Right atrium auricular region (tissue), 2 donors: Measurements from ENCODE around the gene ANAPC13. TPM values are rescaled to one million over a fixed set of nuclear protein-coding genes. Genes with fewer than 3 reads are reported as not detected.

Source experiments
- DNase-seq: peaks from one replicate; pipeline ENCODE4 v3.0.0-alpha.2; 2019; ENCODE audit warnings: low spot score
- H3K27ac ChIP-seq, 2 donors: fragments of 200-600 bp; sonication (generic); 1 replicate in 1 of 2; 2 replicates in 1 of 2; pipeline ENCODE4 v1.5.1; 2016 to 2019
- H3K27me3 ChIP-seq, 2 donors: fragments of 200-600 bp; sonication (generic); one replicate each; pipeline versions ENCODE4 v1.5.1 to v1.6.0; 2017 to 2019
- H3K36me3 ChIP-seq: fragments of 200-600 bp; sonication (generic); one replicate; pipeline ENCODE4 v1.5.1; 2016
- H3K4me1 ChIP-seq, 2 donors: fragments of 200-600 bp; sonication (generic); one replicate each; pipeline versions ENCODE4 v1.5.1 to v1.6.0; 2017 to 2019
- H3K4me3 ChIP-seq, 2 donors: fragments of 200-600 bp; sonication (generic); 1 replicate in 1 of 2; 2 replicates in 1 of 2; pipeline ENCODE4 v1.5.1; 2017 to 2019; ENCODE audit warnings: mild to moderate bottlenecking in 1 of 2, moderate library complexity in 1 of 2
- H3K9me3 ChIP-seq, 2 donors: fragments of 200-600 bp; sonication (generic); one replicate each; pipeline ENCODE4 v1.5.1; 2019
- CTCF ChIP-seq, 2 donors: fragments of 200-600 bp; sonication (generic); IDR thresholded peaks; one replicate each; pipeline ENCODE4 v1.5.1; 2019; ENCODE audit warnings: antibody characterized with exemption in 2 of 2
- total RNA-seq, 2 donors: library from RNA; depleted of rRNA; stranded (reverse); fragments of >200 nt; gene quantifications; one replicate each; pipeline ENCODE4 v1.1.0, GENCODE V29; 2016

The ANAPC13 gene, protein sequence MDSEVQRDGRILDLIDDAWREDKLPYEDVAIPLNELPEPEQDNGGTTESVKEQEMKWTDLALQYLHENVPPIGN
- total RNA-seq: 100 to 1,000 TPM in 1 of 2 donors, 10 to 100 TPM in 1; 67.8 to 110 TPM

GRCh38 chr3:134485718-134486576 lies at the start of gene ANAPC13, which contains the start of gene CEP63:
Gene ANAPC13 (minus strand): TSS chr3:134485985. CDS start chr3:134482904, 3,081 bp downstream.
Gene CEP63 (plus strand): TSS chr3:134486057. CDS start chr3:134495321, 9,264 bp downstream.
- H3K4me3 ChIP-seq: peak within 1 kb of the TSS; percentile 71 to 75
- peak; percentile 97 for DNase-seq
- H3K4me1 ChIP-seq: peaks cover 0 to 41% of the 10 kb centered on the region in 2 donors
- peak within 1 kb of the TSS; percentile 91 to 97 for H3K27ac ChIP-seq
- no peak for TF ChIP-seq CTCF (IDR thresholded peaks at IDR 0.05)
- H3K36me3 ChIP-seq: peaks cover 17% of the 10 kb centered on the region
- H3K27me3 ChIP-seq: no peaks in the 10 kb centered on the region
- no peaks in the 10 kb centered on the region for H3K9me3 ChIP-seq

DNA sequence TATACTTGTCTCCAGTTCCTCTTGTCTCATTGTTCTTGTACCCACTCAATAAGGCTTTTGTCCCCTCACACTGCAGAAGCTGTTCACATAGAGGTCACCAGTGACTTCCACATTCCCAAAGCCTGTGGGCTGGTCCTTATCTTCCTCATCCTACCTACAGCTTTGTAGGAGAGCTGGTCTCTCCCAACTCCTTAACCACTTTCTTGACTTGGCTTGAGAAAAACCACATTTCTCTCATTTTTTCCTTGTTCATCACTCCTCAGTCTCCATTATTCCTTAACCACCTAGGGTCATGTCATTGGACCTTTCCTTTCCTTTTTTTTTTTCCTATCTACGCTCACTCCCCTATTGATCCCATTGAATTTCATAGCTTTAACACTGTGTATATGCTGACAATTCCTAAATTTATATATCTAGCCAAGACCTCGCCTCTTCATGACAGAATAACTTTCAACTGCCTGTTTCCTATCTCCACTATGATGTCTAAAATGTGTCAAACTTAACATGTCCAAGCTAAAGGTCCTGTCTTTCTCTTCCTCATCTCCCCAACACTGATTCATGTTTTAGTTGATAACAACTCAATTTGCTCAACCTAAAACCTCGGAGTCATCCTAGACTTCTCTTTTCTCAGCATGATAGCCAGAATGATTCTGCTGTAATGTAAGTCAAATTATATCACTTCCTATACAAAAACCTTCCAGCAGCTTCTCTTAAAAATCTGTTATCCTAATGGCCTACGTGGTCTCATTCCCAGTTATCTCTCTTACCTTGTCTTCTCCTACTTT lies 49.6 kb upstream of the ANAPC13 start:
- Histone ChIP-seq H3K9me3 (no peaks in the 10 kb centered on the region), H3K36me3 (peaks cover 19% of the 10 kb centered on the region), H3K4me3 (no peak overlapping the region), H3K27me3 (no peaks in the 10 kb centered on the region), H3K4me1 (no peaks in the 10 kb centered on the region), H3K27ac (no peak overlapping the region)
- no peak for DNase-seq
- no peak for TF ChIP-seq CTCF (IDR thresholded peaks at IDR 0.05)

- no peak for DNase-seq
- Histone ChIP-seq H3K36me3 (peaks cover 19% of the 10 kb centered on the region), H3K27me3 (no peaks in the 10 kb centered on the region), H3K4me1 (no peaks in the 10 kb centered on the region), H3K27ac (no peak overlapping the region), H3K4me3 (no peak overlapping the region), H3K9me3 (no peaks in the 10 kb centered on the region)
- no peak for TF ChIP-seq CTCF (IDR thresholded peaks at IDR 0.05)
These were observed 47.7 kb upstream of the ANAPC13 start for GRCh38 chr3:134533493-134533892.

DNA sequence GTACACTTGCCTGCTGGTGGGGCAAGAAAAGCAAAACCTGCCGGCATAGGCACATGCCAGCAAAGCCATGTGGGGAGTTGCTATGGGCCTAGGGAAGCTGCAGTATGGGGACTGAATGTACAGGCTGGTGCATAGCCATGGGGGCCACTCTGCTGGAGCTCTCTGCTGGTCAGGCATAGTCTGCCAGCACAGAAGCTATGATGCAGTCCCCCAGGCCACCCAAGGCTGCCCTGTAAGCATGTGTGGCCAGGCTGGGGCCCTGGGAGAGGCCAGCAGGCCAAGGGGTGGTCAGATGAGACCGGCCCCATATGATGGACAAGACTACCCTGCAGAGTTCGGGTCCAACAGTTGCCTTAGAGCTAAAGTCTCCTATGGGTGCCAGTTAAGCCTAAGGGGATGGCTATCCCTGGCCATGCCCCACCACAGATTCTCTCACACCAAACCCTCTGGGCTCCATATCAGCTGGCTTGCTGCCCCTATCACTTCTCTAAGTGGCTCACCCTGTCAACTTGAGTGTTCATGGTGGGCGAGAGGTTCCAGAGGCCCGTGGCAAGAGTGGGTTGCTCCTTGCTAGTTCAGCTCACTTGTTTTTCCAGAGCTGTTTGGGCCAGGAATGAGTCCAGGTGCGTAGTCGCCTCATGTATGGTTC lies 41.9 kb upstream of the ANAPC13 start:
- peaks cover 4 to 32% of the 10 kb centered on the region in 2 donors for H3K9me3 ChIP-seq
- TF ChIP-seq CTCF (IDR thresholded peaks at IDR 0.05): no peak
- peaks cover under 1% of the 10 kb centered on the region for H3K36me3 ChIP-seq
- H3K4me1 ChIP-seq: peaks cover 0 to 4% of the 10 kb centered on the region in 2 donors
- H3K27ac ChIP-seq: no peak overlapping the region
- DNase-seq: no peak
- H3K27me3 ChIP-seq: no peaks in the 10 kb centered on the region
- no peak overlapping the region for H3K4me3 ChIP-seq

DNA sequence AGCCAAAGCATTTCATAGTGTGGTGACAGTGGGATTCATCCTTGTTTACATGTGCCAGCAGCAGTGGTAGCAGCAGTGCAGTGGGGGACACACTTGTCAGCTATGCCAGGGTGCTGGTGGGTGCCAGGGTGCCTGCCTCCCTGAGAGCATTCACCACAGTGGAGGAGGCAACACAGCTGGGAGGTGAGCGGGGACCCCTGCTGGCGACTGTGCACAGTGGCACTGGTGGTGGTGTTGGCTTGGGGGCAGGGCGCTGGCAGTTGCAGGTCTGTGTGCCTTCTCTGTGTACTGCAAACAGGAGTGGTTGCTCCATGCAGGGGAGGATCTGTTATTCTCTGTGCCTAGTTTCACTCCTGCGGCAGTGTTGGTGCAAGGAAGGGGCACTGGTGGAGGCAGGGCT lies 41.3 kb upstream of the ANAPC13 start:
- Histone ChIP-seq H3K9me3 (peaks cover 4 to 38% of the 10 kb centered on the region in 2 donors), H3K36me3 (no peaks in the 10 kb centered on the region), H3K27me3 (no peaks in the 10 kb centered on the region), H3K4me3 (no peak overlapping the region), H3K4me1 (peaks cover 0 to 4% of the 10 kb centered on the region in 2 donors), H3K27ac (no peak overlapping the region)
- no peak for DNase-seq
- peak in 1 of 2 donors; percentile 16 for TF ChIP-seq CTCF (IDR thresholded peaks at IDR 0.05)
